ENCODE results near the gene TTPAL.

The TTPAL gene

DNA sequence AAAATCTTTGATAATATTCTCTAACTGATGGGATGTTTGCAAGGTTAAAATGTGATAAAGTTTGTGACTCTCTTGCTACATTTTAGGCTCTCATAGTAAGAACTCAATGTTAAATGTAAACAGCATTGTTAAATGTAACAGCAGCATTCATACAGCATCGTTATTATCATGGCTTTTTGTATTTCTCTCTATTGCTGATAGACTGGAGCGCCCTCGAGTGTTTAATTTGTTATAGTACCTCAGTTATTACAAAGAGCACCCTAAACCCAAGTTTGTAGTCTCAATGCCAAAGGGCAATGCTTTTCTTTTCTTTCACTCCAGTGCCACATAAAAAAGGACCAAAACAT lies 14.9 kb upstream of the TTPAL start:
- POLR2A ChIA-PET: no interaction called here
- DNase-seq (ENCODE audit: extremely low spot score): no peak
- CTCF ChIA-PET: interaction anchor here (1.1 kb wide), 1 partner anchor 11 kb away, joined by 8 read pairs; no protein-coding TSS in a partner anchor
- TF ChIP-seq, protein P1, sequence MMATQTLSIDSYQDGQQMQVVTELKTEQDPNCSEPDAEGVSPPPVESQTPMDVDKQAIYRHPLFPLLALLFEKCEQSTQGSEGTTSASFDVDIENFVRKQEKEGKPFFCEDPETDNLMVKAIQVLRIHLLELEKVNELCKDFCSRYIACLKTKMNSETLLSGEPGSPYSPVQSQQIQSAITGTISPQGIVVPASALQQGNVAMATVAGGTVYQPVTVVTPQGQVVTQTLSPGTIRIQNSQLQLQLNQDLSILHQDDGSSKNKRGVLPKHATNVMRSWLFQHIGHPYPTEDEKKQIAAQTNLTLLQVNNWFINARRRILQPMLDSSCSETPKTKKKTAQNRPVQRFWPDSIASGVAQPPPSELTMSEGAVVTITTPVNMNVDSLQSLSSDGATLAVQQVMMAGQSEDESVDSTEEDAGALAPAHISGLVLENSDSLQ (IDR thresholded peaks at IDR 0.05): no peak
- no peak for TF ChIP-seq FOXM1 (IDR thresholded peaks at IDR 0.05; ENCODE audit: borderline replicate concordance)
- no peak for TF ChIP-seq SUZ12 (IDR thresholded peaks at IDR 0.05)

GRCh38 chr20:44461142-44461802 lies 14.4 kb upstream of the TTPAL start:
- POLR2A ChIA-PET: no interaction called here
- TF ChIP-seq FOXA1 (IDR thresholded peaks at IDR 0.05): no peak
- TF ChIP-seq TARDBP (IDR thresholded peaks at IDR 0.05): no peak
- no peak for TF ChIP-seq ELF4 (IDR thresholded peaks at IDR 0.05)
- TF ChIP-seq SP1 (IDR thresholded peaks at IDR 0.05): no peak
- TF ChIP-seq FOXM1 (IDR thresholded peaks at IDR 0.05; ENCODE audit: borderline replicate concordance): no peak
- TF ChIP-seq CTBP1 (IDR thresholded peaks at IDR 0.05; ENCODE audit: borderline replicate concordance): no peak
- TF ChIP-seq L3MBTL2 (conservative IDR thresholded peaks at IDR 0.05): no peak
- no peak for TF ChIP-seq BHLHE40 (IDR thresholded peaks at IDR 0.05; ENCODE audit: borderline replicate concordance)
- TF ChIP-seq HDGF (IDR thresholded peaks at IDR 0.05; ENCODE audit: borderline replicate concordance): no peak
- no peak for TF ChIP-seq ARNT (IDR thresholded peaks at IDR 0.05)
- TF ChIP-seq, protein P1 (IDR thresholded peaks at IDR 0.05): no peak
- no peak for TF ChIP-seq FOXK2 (IDR thresholded peaks at IDR 0.05)
- no peak for TF ChIP-seq ZNF384 (IDR thresholded peaks at IDR 0.05)
- no peak for TF ChIP-seq NFRKB (IDR thresholded peaks at IDR 0.05)
- TF ChIP-seq SUZ12 (IDR thresholded peaks at IDR 0.05): no peak
- no peak for TF ChIP-seq LEF1 (IDR thresholded peaks at IDR 0.05; ENCODE audit: borderline replicate concordance)
- CTCF ChIA-PET: interaction anchor here (0.7 to 1.1 kb wide), 3 partner anchors 10 to 109 kb away, joined by 3 to 8 read pairs (median 5); no protein-coding TSS in a partner anchor
- DNase-seq (ENCODE audit: extremely low spot score): no peak

DNA sequence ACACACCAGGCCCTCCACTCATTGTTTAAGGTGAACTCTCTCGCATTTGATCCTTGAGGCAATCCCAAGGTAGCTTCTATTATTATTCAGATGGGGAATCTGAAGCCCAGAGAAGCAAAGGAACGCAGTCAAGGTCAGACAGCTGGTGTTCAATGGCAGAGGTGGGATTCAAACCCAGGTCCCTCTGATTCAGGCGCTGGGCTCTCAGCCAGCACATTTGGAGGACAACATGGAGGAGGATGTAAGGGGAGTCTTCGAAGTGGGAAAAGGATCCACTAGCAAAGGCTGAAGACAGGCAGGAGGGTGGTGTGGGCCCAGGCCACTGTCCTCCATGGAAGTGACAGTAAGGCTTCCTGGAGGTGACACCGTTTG lies 13.9 kb upstream of the TTPAL start:
- DNase-seq (ENCODE audit: extremely low spot score): no peak
- no peak for TF ChIP-seq FOXM1 (IDR thresholded peaks at IDR 0.05; ENCODE audit: borderline replicate concordance)
- TF ChIP-seq LEF1 (IDR thresholded peaks at IDR 0.05; ENCODE audit: borderline replicate concordance): no peak
- no peak for TF ChIP-seq ZNF384 (IDR thresholded peaks at IDR 0.05)
- no peak for TF ChIP-seq FOXK2 (IDR thresholded peaks at IDR 0.05)
- TF ChIP-seq CTBP1 (IDR thresholded peaks at IDR 0.05; ENCODE audit: borderline replicate concordance): no peak
- TF ChIP-seq L3MBTL2 (conservative IDR thresholded peaks at IDR 0.05): no peak
- no peak for TF ChIP-seq NFRKB (IDR thresholded peaks at IDR 0.05)
- TF ChIP-seq ELF4 (IDR thresholded peaks at IDR 0.05): no peak
- TF ChIP-seq SUZ12 (IDR thresholded peaks at IDR 0.05): no peak
- no peak for TF ChIP-seq FOXA1 (IDR thresholded peaks at IDR 0.05)
- no peak for TF ChIP-seq HDGF (IDR thresholded peaks at IDR 0.05; ENCODE audit: borderline replicate concordance)
- no peak for TF ChIP-seq TARDBP (IDR thresholded peaks at IDR 0.05)
- TF ChIP-seq SP1 (IDR thresholded peaks at IDR 0.05): no peak
- CTCF ChIA-PET: interaction anchor here (0.7 to 1.1 kb wide), 4 partner anchors 10 to 108 kb away, joined by 3 to 8 read pairs (median 4); no protein-coding TSS in a partner anchor
- POLR2A ChIA-PET: no interaction called here

- ChIA-PET CTCF (interaction anchor here (0.6 kb wide), 1 partner anchor 1813 kb away, joined by 4 read pairs; no protein-coding TSS in a partner anchor), POLR2A (interaction anchor here (1.3 kb wide), 1 partner anchor 12 kb away, joined by 3 read pairs; no protein-coding TSS in a partner anchor)
- TF ChIP-seq SUZ12 (IDR thresholded peaks at IDR 0.05): no peak
- no peak for TF ChIP-seq NFRKB (IDR thresholded peaks at IDR 0.05)
- TF ChIP-seq, protein P1 (IDR thresholded peaks at IDR 0.05): no peak
- no peak for TF ChIP-seq ELF4 (IDR thresholded peaks at IDR 0.05)
- no peak for TF ChIP-seq FOXA1 (IDR thresholded peaks at IDR 0.05)
- no peak for TF ChIP-seq TARDBP (IDR thresholded peaks at IDR 0.05)
- no peak for TF ChIP-seq SP1 (IDR thresholded peaks at IDR 0.05)
- no peak for TF ChIP-seq FOXM1 (IDR thresholded peaks at IDR 0.05; ENCODE audit: borderline replicate concordance)
- TF ChIP-seq CTBP1 (IDR thresholded peaks at IDR 0.05; ENCODE audit: borderline replicate concordance): no peak
- no peak for TF ChIP-seq LEF1 (IDR thresholded peaks at IDR 0.05; ENCODE audit: borderline replicate concordance)
- no peak for TF ChIP-seq FOXK2 (IDR thresholded peaks at IDR 0.05)
- no peak for TF ChIP-seq BHLHE40 (IDR thresholded peaks at IDR 0.05; ENCODE audit: borderline replicate concordance)
- no peak for TF ChIP-seq ZNF384 (IDR thresholded peaks at IDR 0.05)
- TF ChIP-seq ARNT (IDR thresholded peaks at IDR 0.05): no peak
- no peak for TF ChIP-seq L3MBTL2 (conservative IDR thresholded peaks at IDR 0.05)
- no peak for TF ChIP-seq HDGF (IDR thresholded peaks at IDR 0.05; ENCODE audit: borderline replicate concordance)
- no peak for DNase-seq (ENCODE audit: extremely low spot score)
These were observed 12.2 kb upstream of the TTPAL start for GRCh38 chr20:44463466-44463865.

GRCh38 chr20:44464514-44464913 lies 11.2 kb upstream of the TTPAL start:
- no peak for TF ChIP-seq SP1 (IDR thresholded peaks at IDR 0.05)
- TF ChIP-seq ARNT (IDR thresholded peaks at IDR 0.05): no peak
- TF ChIP-seq ZNF384 (IDR thresholded peaks at IDR 0.05): no peak
- no peak for TF ChIP-seq BHLHE40 (IDR thresholded peaks at IDR 0.05; ENCODE audit: borderline replicate concordance)
- TF ChIP-seq ELF4 (IDR thresholded peaks at IDR 0.05): no peak
- no peak for TF ChIP-seq NFRKB (IDR thresholded peaks at IDR 0.05)
- TF ChIP-seq HDGF (IDR thresholded peaks at IDR 0.05; ENCODE audit: borderline replicate concordance): no peak
- TF ChIP-seq L3MBTL2 (conservative IDR thresholded peaks at IDR 0.05): no peak
- TF ChIP-seq FOXM1 (IDR thresholded peaks at IDR 0.05; ENCODE audit: borderline replicate concordance): no peak
- no peak for TF ChIP-seq FOXA1 (IDR thresholded peaks at IDR 0.05)
- TF ChIP-seq TARDBP (IDR thresholded peaks at IDR 0.05): no peak
- TF ChIP-seq, protein P1 (IDR thresholded peaks at IDR 0.05): no peak
- no peak for TF ChIP-seq LEF1 (IDR thresholded peaks at IDR 0.05; ENCODE audit: borderline replicate concordance)
- TF ChIP-seq FOXK2 (IDR thresholded peaks at IDR 0.05): no peak
- no peak for TF ChIP-seq CTBP1 (IDR thresholded peaks at IDR 0.05; ENCODE audit: borderline replicate concordance)
- TF ChIP-seq SUZ12 (IDR thresholded peaks at IDR 0.05): no peak
- POLR2A ChIA-PET: no interaction called here
- no peak for DNase-seq (ENCODE audit: extremely low spot score)
- CTCF ChIA-PET: no interaction called here

Data from HEK293T (cell line).